H1 (cell line): ENCODE measurements around the gene DAPK1. TPM values are rescaled to one million over a fixed set of nuclear protein-coding genes. Genes with fewer than 3 reads are reported as not detected.

Experiments used
- ATF3 ChIP-seq: IDR thresholded peaks from 2 replicates; pipeline ENCODE4 v1.6.1; 2011; ENCODE audit warnings: low read depth, mild to moderate bottlenecking, low read length; ENCODE audit not compliant: insufficient read depth
- TAF7 ChIP-seq: optimal IDR thresholded peaks from 2 replicates; pipeline ENCODE3; 2011; ENCODE audit warnings: low read depth, mild to moderate bottlenecking, inconsistent platforms, low read length, moderate library complexity, borderline replicate concordance
- polyA plus RNA-seq, 7 experiments: library from polyadenylated mRNA; depleted of rRNA in 3 of 7; stranded (reverse) in 5 of 7; unstranded in 2 of 7; fragments of >200 nt in 5 of 7; fragments of 200-250 nt in 2 of 7; gene quantifications; 1 replicate in 5 of 7; 2 replicates in 1 of 7; 4 replicates in 1 of 7; pipeline versions ENCODE4 v1.2.1 to v1.2.3, GENCODE V29; 2011 to 2013; ENCODE audit warnings: missing spikeins in 2 of 7, mixed read lengths in 2 of 7
- total RNA-seq: library from RNA; stranded (reverse); fragmentation: NEBNext Ultra II Directional; extraction: Animal tissue kit (Norgen Biotek cat#: 25700); gene quantifications from 2 replicates; pipeline ENCODE4 v1.2.1, GENCODE V29; 2021
- TF ChIP-seq, protein P1 (sequence below): IDR thresholded peaks from 2 replicates; pipeline ENCODE4 v1.6.1; 2012; ENCODE audit warnings: inconsistent platforms

The DAPK1 gene
- total and polyA plus RNA-seq, 2 of the 8 experiments (the other 6 are each of a cell fraction or from before 2014, with no cell fraction given): 62.4 to 131 TPM

DNA sequence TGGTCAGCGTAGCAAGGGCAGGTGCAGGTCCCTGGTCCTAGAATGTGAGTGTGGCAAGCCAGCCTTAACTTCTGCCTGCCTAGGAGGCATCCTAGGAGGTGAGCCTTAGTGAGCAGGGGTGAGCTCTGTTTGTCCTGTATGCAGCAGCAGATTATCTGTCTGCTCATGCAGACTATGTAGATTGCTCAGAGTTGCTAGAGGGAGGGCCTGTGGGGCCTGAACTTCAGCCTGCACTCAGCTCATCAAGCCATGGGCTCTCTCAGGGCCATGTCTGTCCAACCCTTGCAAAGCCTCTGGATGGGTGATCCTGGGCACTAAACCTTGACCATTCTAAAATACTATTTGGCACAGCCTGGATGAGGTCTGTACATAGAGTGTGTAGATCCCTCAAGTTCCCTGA is 219.8 kb downstream of the DAPK1 start (continued):
- TF ChIP-seq ATF3: no peak
- TF ChIP-seq, protein P1, sequence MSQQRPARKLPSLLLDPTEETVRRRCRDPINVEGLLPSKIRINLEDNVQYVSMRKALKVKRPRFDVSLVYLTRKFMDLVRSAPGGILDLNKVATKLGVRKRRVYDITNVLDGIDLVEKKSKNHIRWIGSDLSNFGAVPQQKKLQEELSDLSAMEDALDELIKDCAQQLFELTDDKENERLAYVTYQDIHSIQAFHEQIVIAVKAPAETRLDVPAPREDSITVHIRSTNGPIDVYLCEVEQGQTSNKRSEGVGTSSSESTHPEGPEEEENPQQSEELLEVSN: no peak
- TF ChIP-seq TAF7: no peak
